K562 (cell line): Measurements from ENCODE around the gene IMMP2L. TPM values are rescaled to one million over a fixed set of nuclear protein-coding genes. Genes with fewer than 3 reads are reported as not detected.

Experiments
- ATAC-seq: fragments of 200-7000 bp; cut with Tn5 transposase; 3 replicates; pipeline ENCODE4 v1.9.1; 2020; ENCODE audit warnings: moderate library complexity
- BruUV-seq: library from RNA; stranded (reverse); fragments of 400-500 nt; replicated peaks from 2 replicates; lab custom pipeline; 2021; lab: Mats Ljungman, UMichigan
- CTCF ChIA-PET: fragments of 300-600 bp; formaldehyde crosslinking; extraction: SDS; loops from one replicate; lab custom pipeline; 2021; ENCODE audit warnings: low intra/inter-chr PET ratio; lab: Yijun Ruan, JAX
- POLR2A ChIA-PET: fragments of 300-600, 350-650 bp; sonication (Branson Sonifier 250); formaldehyde crosslinking; extraction: SDS; loops from one replicate; lab custom pipeline; 2021; ENCODE audit warnings: antibody characterized with exemption, inconsistent platforms; lab: Yijun Ruan, JAX
- DNase-seq, 4 experiments: peaks; one replicate each; pipeline versions ENCODE4 v3.0.0 to v3.0.0-alpha.2; 2011 to 2018; ENCODE audit warnings: low spot score in 3 of 4, mixed read lengths in 3 of 4; ENCODE audit errors: extremely low read depth in 1 of 4
- FAIRE-seq: peaks from 2 replicates; lab custom pipeline; 2011; peaks lifted over from hg19 to GRCh38; lab: Jason Lieb, UNC
- H2AFZ ChIP-seq: 2 replicates; pipeline ENCODE4 v1.6.0; 2011; ENCODE audit warnings: low read depth, low read length, control low read depth, inconsistent platforms
- H3K27ac ChIP-seq: fragments of 200-600 bp; 3 replicates; pipeline ENCODE4 v1.8.0; 2011; ENCODE audit warnings: low read depth, mild to moderate bottlenecking, control low read depth, inconsistent platforms, low read length, moderate library complexity, mixed read lengths; ENCODE audit errors: extremely low read depth
- H3K27me3 ChIP-seq, 2 experiments: fragments of 300-600 bp in 1 of 2; 2 replicates in 1 of 2; 3 replicates in 1 of 2; pipeline versions ENCODE4 v1.6.0 to v1.8.0; 2011; ENCODE audit warnings: inconsistent platforms in 2 of 2, low read length in 2 of 2, mild to moderate bottlenecking in 1 of 2, mixed read lengths in 1 of 2, moderate library complexity in 1 of 2; ENCODE audit not compliant: control insufficient read depth in 2 of 2, insufficient read depth in 2 of 2
- H3K36me3 ChIP-seq: fragments of 300-600 bp; 3 replicates; pipeline ENCODE4 v1.8.0; 2011; ENCODE audit warnings: mild to moderate bottlenecking, low read length, inconsistent platforms; ENCODE audit not compliant: control insufficient read depth, insufficient read depth
- H3K4me1 ChIP-seq, 2 experiments: fragments of 200-600 bp in 1 of 2; replicated peaks in 1 of 2; 2 replicates in 1 of 2; 3 replicates in 1 of 2; pipeline versions ENCODE4 v1.5.1 to v1.8.0; 2011; ENCODE audit warnings: inconsistent platforms in 2 of 2, low read length in 2 of 2, mild to moderate bottlenecking in 1 of 2, mixed read lengths in 1 of 2, moderate library complexity in 1 of 2; ENCODE audit not compliant: control insufficient read depth in 2 of 2, insufficient read depth in 2 of 2
- H3K4me2 ChIP-seq: 2 replicates; pipeline ENCODE4 v1.6.1; 2011; ENCODE audit warnings: low read length, control low read depth, inconsistent platforms, mixed read lengths; ENCODE audit not compliant: insufficient read depth
- H3K4me3 ChIP-seq: fragments of 200-600 bp; sonication (generic), shearing (Covaris generic); 2 replicates; pipeline ENCODE4 v1.5.1; 2016; ENCODE audit warnings: control low read depth, inconsistent platforms
- H3K79me2 ChIP-seq: fragments of 200-600 bp; 3 replicates; pipeline ENCODE4 v1.8.0; 2011; ENCODE audit warnings: low read length, inconsistent platforms; ENCODE audit not compliant: control insufficient read depth, insufficient read depth
- H3K9ac ChIP-seq, 2 experiments: 2 replicates each; pipeline versions ENCODE4 v1.6.0 to v1.6.1; 2011; ENCODE audit warnings: low read depth in 2 of 2, low read length in 2 of 2, control low read depth in 1 of 2, inconsistent platforms in 1 of 2, mild to moderate bottlenecking in 1 of 2, mixed read lengths in 1 of 2; ENCODE audit not compliant: insufficient read depth in 1 of 2
- H3K9me1 ChIP-seq: one replicate; pipeline ENCODE4 v1.6.0; 2011; ENCODE audit warnings: inconsistent platforms, mild to moderate bottlenecking, low read length, moderate library complexity; ENCODE audit not compliant: control insufficient read depth, insufficient read depth
- H3K9me3 ChIP-seq: replicated peaks from 2 replicates; pipeline ENCODE4 v1.5.1; 2011; ENCODE audit warnings: low read depth, low read length, inconsistent platforms; ENCODE audit not compliant: control insufficient read depth, insufficient read depth
- H4K20me1 ChIP-seq: replicated peaks from 2 replicates; pipeline ENCODE4 v1.6.1; 2011; ENCODE audit warnings: low read length, inconsistent platforms, mixed read lengths; ENCODE audit not compliant: control insufficient read depth, insufficient read depth
- CBX3 ChIP-seq, 2 experiments: IDR thresholded peaks; 1 replicate in 1 of 2; 2 replicates in 1 of 2; pipeline ENCODE4 v1.6.1; 2012; ENCODE audit warnings: inconsistent platforms in 2 of 2, low read length in 2 of 2, borderline replicate concordance in 1 of 2, control low read depth in 1 of 2
- CTBP1 ChIP-seq: fragments of 450-650 bp; IDR thresholded peaks from 2 replicates; pipeline ENCODE4 v1.6.1; 2016; ENCODE audit warnings: borderline replicate concordance
- ELF2 ChIP-seq: fragments of 250-450 bp; sonication (Bioruptor Pico); IDR thresholded peaks from 2 replicates; pipeline ENCODE4 v1.5.0; 2021; ENCODE audit warnings: mild to moderate bottlenecking
- FOSL1 ChIP-seq: fragments of 200-800 bp; sonication (Bioruptor generic); conservative IDR thresholded peaks from 2 replicates; pipeline ENCODE4 v1.6.1; 2016; ENCODE audit warnings: missing genetic modification characterization, missing compliant biosample characterization
- L3MBTL2 ChIP-seq: fragments of 450-650 bp; IDR thresholded peaks from 2 replicates; pipeline ENCODE4 v1.6.1; 2016; ENCODE audit warnings: mild to moderate bottlenecking, moderate library complexity
- MAFK ChIP-seq: IDR thresholded peaks from 2 replicates; pipeline ENCODE4 v1.6.1; 2011; ENCODE audit warnings: low read length, improper control_type of control experiment
- RBM39 ChIP-seq: fragments of 200-400 bp; formaldehyde crosslinking; optimal IDR thresholded peaks from 2 replicates; pipeline ENCODE3; 2018; ENCODE audit warnings: low read depth, low read length
- SAFB2 ChIP-seq: fragments of 200-400 bp; formaldehyde crosslinking; IDR thresholded peaks from 2 replicates; pipeline ENCODE4 v1.6.1; 2018; ENCODE audit warnings: borderline replicate concordance, low read length, low read depth, moderate library complexity; ENCODE audit not compliant: severe bottlenecking
- SUPT5H ChIP-seq: fragments of 450-650 bp; IDR thresholded peaks from 2 replicates; pipeline ENCODE4 v1.6.1; 2016
- TAF7 ChIP-seq: fragments of 450-650 bp; IDR thresholded peaks from 2 replicates; pipeline ENCODE4 v1.6.1; 2016; ENCODE audit warnings: missing genetic modification characterization, missing compliant biosample characterization
- TEAD2 ChIP-seq: fragments of 450-650 bp; IDR thresholded peaks from 2 replicates; pipeline ENCODE4 v1.6.1; 2016; ENCODE audit warnings: missing genetic modification characterization, control low read depth, missing compliant biosample characterization
- WHSC1 ChIP-seq: IDR thresholded peaks from one replicate; pipeline ENCODE4 v1.6.1; 2012; ENCODE audit warnings: low read length, control low read depth, inconsistent platforms
- ZNF146 ChIP-seq: IDR thresholded peaks from one replicate; pipeline ENCODE4 v1.6.1; 2018; ENCODE audit warnings: missing compliant biosample characterization; ENCODE audit not compliant: unreplicated experiment
- ZNF586 ChIP-seq: fragments of 450-650 bp; formaldehyde crosslinking; conservative IDR thresholded peaks from 2 replicates; pipeline ENCODE4 v1.4.0; 2020; ENCODE audit warnings: mild to moderate bottlenecking, moderate library complexity
- WGBS: fragments of 100-300 bp; shearing (Covaris generic); methylation state at CpG from one replicate; pipeline ENCODE4 v1.1.6; 2016; ENCODE audit warnings: low coverage, mixed read lengths; ENCODE audit not compliant: insufficient coverage; ENCODE audit errors: missing lambda C conversion rate; 5-methylcytosine and 5-hydroxymethylcytosine counted together
- in situ Hi-C: fragments of 300-500 bp; cut with MboI; formaldehyde crosslinking; loops from 4 replicates; pipeline ENCODE4 v1.15.0; 2018; ENCODE audit warnings: inconsistent platforms, mixed read lengths
- intact Hi-C: fragments of 100-400 bp; cut with micrococcal nuclease; formaldehyde crosslinking; loops from 2 replicates; pipeline ENCODE4 v1.14.2; 2022
- polyA plus RNA-seq, 8 experiments: library from polyadenylated mRNA; depleted of rRNA in 4 of 8; stranded (reverse) in 5 of 8; unstranded in 3 of 8; fragments of >200 nt; fragmentation: Nextera tagmentation in 2 of 8; fragmentation: Illumina TruSeq in 1 of 8; extraction: Ambion mirVana in 2 of 8; extraction: Trizol in 1 of 8; gene quantifications; 2 replicates each; pipeline versions ENCODE4 v1.2.1 to v1.2.3, GENCODE V29; 2011 to 2014; ENCODE audit warnings: inconsistent platforms in 1 of 8, missing spikeins in 1 of 8
- total RNA-seq, 7 experiments: library from RNA; depleted of rRNA in 6 of 7; stranded (reverse); fragments of >200 nt in 6 of 7; fragmentation: Illumina TruSeq in 2 of 7; extraction: Trizol in 2 of 7; gene quantifications; 2 replicates each; pipeline versions ENCODE4 v1.2.1 to v1.2.3, GENCODE V29; 2011 to 2021; ENCODE audit warnings: low replicate concordance in 1 of 7
- TF ChIP-seq, protein P1 (sequence below): fragments of 450-650 bp; IDR thresholded peaks from 2 replicates; pipeline ENCODE4 v1.6.1; 2018; ENCODE audit not compliant: partially characterized antibody
- TF ChIP-seq, protein P2 (sequence below): IDR thresholded peaks from 2 replicates; pipeline ENCODE4 v1.6.1; 2012; ENCODE audit warnings: low read depth, low read length, improper control_type of control experiment, borderline replicate concordance
- TF ChIP-seq, protein P3 (sequence below): fragments of 450-650 bp; formaldehyde crosslinking; IDR thresholded peaks from 2 replicates; pipeline ENCODE4 v1.4.0; 2022; ENCODE audit warnings: missing genetic modification characterization

Gene IMMP2L
- total and polyA plus RNA-seq, 9 of the 15 experiments (the other 6 are each of a cell fraction or from before 2014, with no cell fraction given), result 29.7 to 116 (median 53.0) TPM

DNA sequence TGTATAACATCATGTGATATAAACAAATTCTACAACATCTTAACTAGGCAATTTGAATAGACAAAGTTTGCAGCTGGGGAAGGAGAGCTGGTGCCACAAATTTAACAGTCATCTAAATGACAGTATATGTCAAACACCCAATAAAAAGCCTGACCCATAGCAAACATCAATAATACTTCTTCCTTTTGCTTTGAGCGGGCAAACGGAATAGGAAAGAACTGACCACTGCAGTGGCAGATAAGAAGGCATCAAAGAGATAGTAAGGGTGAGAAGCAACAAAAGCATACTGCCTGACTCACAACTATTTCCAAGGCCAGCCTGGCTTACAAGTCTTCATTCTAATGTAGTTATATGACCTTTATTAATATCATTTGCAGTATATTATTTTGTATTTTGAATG, 371.5 kb downstream of the IMMP2L start (continued):
- TF ChIP-seq CTBP1 (peak; percentile 44; the same call in 1 of the 2 replicates), L3MBTL2 (0 out of 2 replicates have a peak, but pooled peaks have one; percentile 35), CBX3 (IDR thresholded peaks at IDR 0.05; ENCODE audit: borderline replicate concordance in 1 of 2, low read length in 2 of 2) (peak in 1 of 2 experiments; percentile 87; a peak in 2 of 3 replicates)
- TF ChIP-seq, all 486 proteins: peak for 51

DNA sequence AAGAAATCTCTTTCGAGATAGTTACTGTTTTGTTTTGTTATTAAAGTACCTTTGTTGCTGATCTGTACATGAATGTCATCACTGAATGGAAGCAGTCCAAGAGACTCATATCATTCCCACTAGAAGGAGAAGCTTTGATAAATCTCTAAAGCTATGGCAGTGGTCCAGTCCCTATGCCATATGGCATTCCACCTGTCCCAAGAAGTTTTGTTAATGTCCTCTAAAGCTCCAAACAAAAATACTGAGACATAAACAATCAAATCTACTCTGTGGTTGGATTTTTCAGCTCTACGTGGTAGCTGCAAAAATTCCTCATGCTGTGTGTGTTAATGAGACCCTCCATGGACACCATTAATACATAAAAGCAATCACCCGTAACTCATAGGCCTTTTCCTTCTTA, 377.3 kb downstream of the IMMP2L start:
- in situ Hi-C loops (no loop called here), intact Hi-C loops (no loop called here)
- WGBS, result 84% methylated on average over 3 of the region's 3 CpGs
- Histone ChIP-seq H4K20me1 (no peaks in the 10 kb centered on the region), H2AFZ (no peak overlapping the region), H3K9ac (no peak overlapping the region), H3K4me2 (no peak overlapping the region), H3K79me2 (no peaks in the 10 kb centered on the region), H3K4me3 (no peak overlapping the region), H3K36me3 (peaks cover 3% of the 10 kb centered on the region; the same call in 1 of the 3 replicates), H3K9me1 (no peaks in the 10 kb centered on the region), H3K27ac (no peak overlapping the region), H3K9me3 (no peaks in the 10 kb centered on the region), H3K4me1 (no peaks in the 10 kb centered on the region), H3K27me3 (no peaks in the 10 kb centered on the region)
- FAIRE-seq, result no peak
- no peak for ATAC-seq
- POLR2A ChIA-PET, result no interaction called here
- no peak for DNase-seq
- CTCF ChIA-PET, result no interaction called here
- no TSS peak for BruUV-seq
- TF ChIP-seq ZNF146 (CRISPR knock-in tag) (no peak), WHSC1 (no peak), TEAD2 (tag) (no peak), ELF2 (CRISPR knock-in tag) (no peak), FOSL1 (no peak), RBM39 (no peak), MAFK (no peak), SUPT5H (no peak), ZNF586 (CRISPR knock-in tag) (no peak), SAFB2 (no peak), TAF7 (no peak)
- TF ChIP-seq, protein P1, sequence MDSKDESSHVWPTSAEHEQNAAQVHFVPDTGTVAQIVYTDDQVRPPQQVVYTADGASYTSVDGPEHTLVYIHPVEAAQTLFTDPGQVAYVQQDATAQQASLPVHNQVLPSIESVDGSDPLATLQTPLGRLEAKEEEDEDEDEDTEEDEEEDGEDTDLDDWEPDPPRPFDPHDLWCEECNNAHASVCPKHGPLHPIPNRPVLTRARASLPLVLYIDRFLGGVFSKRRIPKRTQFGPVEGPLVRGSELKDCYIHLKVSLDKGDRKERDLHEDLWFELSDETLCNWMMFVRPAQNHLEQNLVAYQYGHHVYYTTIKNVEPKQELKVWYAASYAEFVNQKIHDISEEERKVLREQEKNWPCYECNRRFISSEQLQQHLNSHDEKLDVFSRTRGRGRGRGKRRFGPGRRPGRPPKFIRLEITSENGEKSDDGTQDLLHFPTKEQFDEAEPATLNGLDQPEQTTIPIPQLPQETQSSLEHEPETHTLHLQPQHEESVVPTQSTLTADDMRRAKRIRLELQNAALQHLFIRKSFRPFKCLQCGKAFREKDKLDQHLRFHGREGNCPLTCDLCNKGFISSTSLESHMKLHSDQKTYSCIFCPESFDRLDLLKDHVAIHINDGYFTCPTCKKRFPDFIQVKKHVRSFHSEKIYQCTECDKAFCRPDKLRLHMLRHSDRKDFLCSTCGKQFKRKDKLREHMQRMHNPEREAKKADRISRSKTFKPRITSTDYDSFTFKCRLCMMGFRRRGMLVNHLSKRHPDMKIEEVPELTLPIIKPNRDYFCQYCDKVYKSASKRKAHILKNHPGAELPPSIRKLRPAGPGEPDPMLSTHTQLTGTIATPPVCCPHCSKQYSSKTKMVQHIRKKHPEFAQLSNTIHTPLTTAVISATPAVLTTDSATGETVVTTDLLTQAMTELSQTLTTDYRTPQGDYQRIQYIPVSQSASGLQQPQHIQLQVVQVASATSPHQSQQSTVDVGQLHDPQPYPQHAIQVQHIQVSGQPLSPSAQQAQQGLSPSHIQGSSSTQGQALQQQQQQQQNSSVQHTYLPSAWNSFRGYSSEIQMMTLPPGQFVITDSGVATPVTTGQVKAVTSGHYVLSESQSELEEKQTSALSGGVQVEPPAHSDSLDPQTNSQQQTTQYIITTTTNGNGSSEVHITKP, result no peak
- TF ChIP-seq, protein P2, sequence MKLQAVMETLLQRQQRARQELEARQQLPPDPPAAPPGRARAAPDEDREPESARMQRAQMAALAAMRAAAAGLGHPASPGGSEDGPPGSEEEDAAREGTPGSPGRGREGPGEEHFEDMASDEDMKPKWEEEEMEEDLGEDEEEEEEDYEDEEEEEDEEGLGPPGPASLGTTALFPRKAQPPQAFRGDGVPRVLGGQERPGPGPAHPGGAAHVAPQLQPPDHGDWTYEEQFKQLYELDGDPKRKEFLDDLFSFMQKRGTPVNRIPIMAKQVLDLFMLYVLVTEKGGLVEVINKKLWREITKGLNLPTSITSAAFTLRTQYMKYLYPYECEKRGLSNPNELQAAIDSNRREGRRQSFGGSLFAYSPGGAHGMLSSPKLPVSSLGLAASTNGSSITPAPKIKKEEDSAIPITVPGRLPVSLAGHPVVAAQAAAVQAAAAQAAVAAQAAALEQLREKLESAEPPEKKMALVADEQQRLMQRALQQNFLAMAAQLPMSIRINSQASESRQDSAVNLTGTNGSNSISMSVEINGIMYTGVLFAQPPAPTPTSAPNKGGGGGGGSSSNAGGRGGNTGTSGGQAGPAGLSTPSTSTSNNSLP, result no peak
- TF ChIP-seq, protein P3, sequence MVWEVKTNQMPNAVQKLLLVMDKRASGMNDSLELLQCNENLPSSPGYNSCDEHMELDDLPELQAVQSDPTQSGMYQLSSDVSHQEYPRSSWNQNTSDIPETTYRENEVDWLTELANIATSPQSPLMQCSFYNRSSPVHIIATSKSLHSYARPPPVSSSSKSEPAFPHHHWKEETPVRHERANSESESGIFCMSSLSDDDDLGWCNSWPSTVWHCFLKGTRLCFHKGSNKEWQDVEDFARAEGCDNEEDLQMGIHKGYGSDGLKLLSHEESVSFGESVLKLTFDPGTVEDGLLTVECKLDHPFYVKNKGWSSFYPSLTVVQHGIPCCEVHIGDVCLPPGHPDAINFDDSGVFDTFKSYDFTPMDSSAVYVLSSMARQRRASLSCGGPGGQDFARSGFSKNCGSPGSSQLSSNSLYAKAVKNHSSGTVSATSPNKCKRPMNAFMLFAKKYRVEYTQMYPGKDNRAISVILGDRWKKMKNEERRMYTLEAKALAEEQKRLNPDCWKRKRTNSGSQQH, result no peak
